ENCODE results near the gene HRH1.

HRH1 gene

GRCh38 chr3:11291808-11292207 is 137.5 kb downstream of the HRH1 start:
- no peak for TF ChIP-seq CTCF (conservative IDR thresholded peaks at IDR 0.05; ENCODE audit: low read depth, low read length)
- no peaks in the 10 kb centered on the region for H3K36me3 ChIP-seq (ENCODE audit: insufficient read depth)
- H4K20me1 ChIP-seq (ENCODE audit: insufficient read depth): no peaks in the 10 kb centered on the region
- no peaks in the 10 kb centered on the region for H3K27me3 ChIP-seq (ENCODE audit: insufficient read depth, low read depth)
- H3K4me2 ChIP-seq: no peak overlapping the region
- no peak overlapping the region for H3K27ac ChIP-seq
- H2AFZ ChIP-seq (ENCODE audit: low read depth): no peak overlapping the region
- H3K4me1 ChIP-seq (ENCODE audit: low read depth, poor library complexity, severe bottlenecking): peaks cover 5% of the 10 kb centered on the region
- no peak overlapping the region for H3K4me3 ChIP-seq (IDR thresholded peaks at IDR 0.05; ENCODE audit: insufficient read depth, low read depth, low read length)
- no peaks in the 10 kb centered on the region for H3K79me2 ChIP-seq (ENCODE audit: insufficient read depth, low read depth)
- no peak overlapping the region for H3K9ac ChIP-seq

- Histone ChIP-seq H4K20me1 (ENCODE audit: insufficient read depth) (no peaks in the 10 kb centered on the region), H3K79me2 (ENCODE audit: insufficient read depth, low read depth) (no peaks in the 10 kb centered on the region), H3K27me3 (ENCODE audit: insufficient read depth, low read depth) (no peaks in the 10 kb centered on the region), H3K36me3 (ENCODE audit: insufficient read depth) (no peaks in the 10 kb centered on the region), H3K27ac (no peak overlapping the region), H3K4me1 (ENCODE audit: low read depth, poor library complexity, severe bottlenecking) (peaks cover 38% of the 10 kb centered on the region), H3K9ac (no peak overlapping the region), H3K4me2 (no peak overlapping the region), H3K4me3 (IDR thresholded peaks at IDR 0.05; ENCODE audit: insufficient read depth, low read depth, low read length) (no peak overlapping the region), H2AFZ (ENCODE audit: low read depth) (no peak overlapping the region)
- no peak for TF ChIP-seq CTCF (conservative IDR thresholded peaks at IDR 0.05; ENCODE audit: low read depth, low read length)
These were observed 142.8 kb downstream of the HRH1 start for GRCh38 chr3:11297126-11297525.

GRCh38 chr3:11300970-11301369 is 146.7 kb downstream of the HRH1 start:
- no peaks in the 10 kb centered on the region for H4K20me1 ChIP-seq (ENCODE audit: insufficient read depth)
- H3K9ac ChIP-seq: peak overlapping the region; percentile 46; the same call in 1 of the 2 replicates
- H3K27me3 ChIP-seq (ENCODE audit: insufficient read depth, low read depth): no peaks in the 10 kb centered on the region
- H2AFZ ChIP-seq (ENCODE audit: low read depth): no peak overlapping the region
- no peaks in the 10 kb centered on the region for H3K79me2 ChIP-seq (ENCODE audit: insufficient read depth, low read depth)
- H3K4me1 ChIP-seq (ENCODE audit: low read depth, poor library complexity, severe bottlenecking): peaks cover 69% of the 10 kb centered on the region
- TF ChIP-seq CTCF (conservative IDR thresholded peaks at IDR 0.05; ENCODE audit: low read depth, low read length): no peak
- H3K36me3 ChIP-seq (ENCODE audit: insufficient read depth): no peaks in the 10 kb centered on the region
- peak overlapping the region; percentile 73 for H3K4me2 ChIP-seq
- no peak overlapping the region for H3K4me3 ChIP-seq (IDR thresholded peaks at IDR 0.05; ENCODE audit: insufficient read depth, low read depth, low read length)
- H3K27ac ChIP-seq: peak overlapping the region; percentile 77

- H3K9ac ChIP-seq: no peak overlapping the region
- H3K79me2 ChIP-seq (ENCODE audit: insufficient read depth, low read depth): no peaks in the 10 kb centered on the region
- no peaks in the 10 kb centered on the region for H3K36me3 ChIP-seq (ENCODE audit: insufficient read depth)
- H3K27me3 ChIP-seq (ENCODE audit: insufficient read depth, low read depth): no peaks in the 10 kb centered on the region
- no peak for TF ChIP-seq CTCF (conservative IDR thresholded peaks at IDR 0.05; ENCODE audit: low read depth, low read length)
- peaks cover 83% of the 10 kb centered on the region for H3K4me1 ChIP-seq (ENCODE audit: low read depth, poor library complexity, severe bottlenecking)
- H2AFZ ChIP-seq (ENCODE audit: low read depth): no peak overlapping the region
- H3K4me3 ChIP-seq (IDR thresholded peaks at IDR 0.05; ENCODE audit: insufficient read depth, low read depth, low read length): no peak overlapping the region
- no peak overlapping the region for H3K4me2 ChIP-seq
- H3K27ac ChIP-seq: no peak overlapping the region
- H4K20me1 ChIP-seq (ENCODE audit: insufficient read depth): no peaks in the 10 kb centered on the region
These were observed 148.2 kb downstream of the HRH1 start for GRCh38 chr3:11302444-11302843.
